22Rv1 (cell line): ENCODE data around the gene YJEFN3.

Source experiments
- CTCF ChIP-seq: fragments of 450-650 bp; IDR thresholded peaks from 2 replicates; pipeline ENCODE4 v1.5.1; 2017; ENCODE audit warnings: mild to moderate bottlenecking
- ZFX ChIP-seq: fragments of 450-650 bp; IDR thresholded peaks from 2 replicates; pipeline ENCODE4 v1.6.1; 2017; ENCODE audit warnings: antibody characterized with exemption, borderline replicate concordance

DNA sequence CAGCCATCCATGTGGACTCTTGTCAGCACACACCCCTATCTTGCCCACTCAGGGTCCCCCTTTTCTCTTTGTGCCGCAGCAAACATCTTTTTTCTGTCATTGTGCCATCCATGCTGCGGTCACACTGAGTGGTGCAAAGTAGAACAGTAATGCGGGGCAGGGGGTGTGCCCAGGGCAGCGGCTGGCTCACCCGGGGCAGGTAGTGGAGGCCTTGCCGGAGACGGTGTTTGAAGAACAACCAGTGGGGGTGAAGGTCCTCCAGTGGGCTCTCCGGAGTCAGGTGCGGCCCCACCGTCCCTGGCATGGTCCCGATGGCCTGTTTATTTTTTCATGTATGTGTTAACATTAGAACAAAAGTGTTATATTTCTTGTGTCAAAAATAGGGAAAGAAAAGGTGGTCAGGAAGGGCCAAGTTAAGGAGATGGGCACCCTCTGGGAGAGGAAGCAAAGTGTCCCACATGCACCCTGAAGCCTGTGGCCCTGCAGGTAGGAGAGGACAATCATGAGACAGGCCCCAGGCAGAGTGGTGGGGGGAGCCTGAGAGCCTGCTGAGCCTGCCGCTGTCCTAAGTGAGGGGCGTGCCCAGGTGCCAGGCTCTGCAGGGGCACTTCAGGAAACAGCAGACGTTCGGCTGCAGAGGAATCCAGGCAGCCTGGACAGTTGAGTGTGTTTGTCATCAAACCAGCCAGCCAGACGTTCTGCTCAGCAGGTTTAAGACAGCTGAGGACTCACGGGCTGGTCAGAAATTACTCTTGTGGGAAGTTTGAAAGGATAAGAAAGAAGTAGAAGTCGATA, 25.7 kb upstream of the YJEFN3 start:
- no peak for TF ChIP-seq CTCF
- TF ChIP-seq ZFX = no peak
